Activated naive CD4-positive, alpha-beta T cell treated with anti-CD3 and anti-CD28 coated beads, Interleukin-2, amount 50 U/mL, for 16 hours (primary cell): ENCODE results near the gene S100A6.

Experiments
- DNase-seq: peaks from one replicate; pipeline ENCODE4 v3.0.0-alpha.2; 2020

S100A6 gene

DNA sequence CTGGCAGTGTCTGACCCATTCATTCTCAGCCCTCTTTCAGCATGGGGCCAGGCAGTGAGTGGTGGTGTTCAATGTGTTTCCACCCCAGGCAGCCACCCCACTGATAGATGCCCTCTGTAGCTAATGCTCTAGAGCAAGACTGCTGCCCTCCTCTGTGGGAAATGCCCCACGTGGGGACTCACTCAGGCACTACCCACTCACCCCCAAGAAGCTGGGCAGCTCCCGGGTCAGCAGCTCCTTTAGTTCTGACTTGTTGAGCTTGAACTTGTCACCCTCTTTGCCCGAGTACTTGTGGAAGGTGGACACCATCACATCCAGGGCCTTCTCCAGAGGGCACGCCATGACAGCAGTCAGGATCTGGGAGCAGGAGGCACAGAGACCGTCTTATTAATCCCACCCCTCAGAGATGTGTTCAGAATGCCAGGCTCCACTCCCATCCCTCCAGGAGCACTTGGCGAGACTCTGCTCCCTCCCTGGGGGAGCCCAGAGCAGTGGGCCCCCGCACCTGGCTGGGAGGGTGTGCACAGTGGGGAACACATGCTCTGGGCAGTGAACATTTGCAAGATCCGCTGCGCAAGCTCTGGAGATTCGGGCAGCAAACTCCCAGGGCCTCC is 8.8 kb upstream of the S100A6 start:
- DNase-seq: no peak

DNA sequence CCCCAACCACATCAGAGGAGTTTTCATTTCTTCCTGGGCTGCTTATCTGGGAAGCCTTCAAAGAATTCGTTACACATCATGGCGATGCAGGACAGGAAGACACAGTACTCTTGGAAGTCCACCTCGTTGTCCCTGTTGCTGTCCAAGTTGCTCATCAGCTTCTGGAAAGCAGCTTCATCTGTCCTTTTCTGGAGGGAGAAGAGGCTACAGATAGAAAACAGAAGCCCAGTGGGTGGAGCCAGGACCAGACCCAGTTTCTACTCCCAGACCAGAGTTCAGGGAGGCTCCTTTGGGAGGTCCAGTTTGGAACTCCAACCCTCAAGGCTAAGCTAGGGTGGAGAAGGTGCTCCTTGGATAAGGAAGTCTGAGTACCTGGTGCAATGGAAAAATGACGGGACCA is 7.9 kb upstream of the S100A6 start:
- DNase-seq: no peak

DNA sequence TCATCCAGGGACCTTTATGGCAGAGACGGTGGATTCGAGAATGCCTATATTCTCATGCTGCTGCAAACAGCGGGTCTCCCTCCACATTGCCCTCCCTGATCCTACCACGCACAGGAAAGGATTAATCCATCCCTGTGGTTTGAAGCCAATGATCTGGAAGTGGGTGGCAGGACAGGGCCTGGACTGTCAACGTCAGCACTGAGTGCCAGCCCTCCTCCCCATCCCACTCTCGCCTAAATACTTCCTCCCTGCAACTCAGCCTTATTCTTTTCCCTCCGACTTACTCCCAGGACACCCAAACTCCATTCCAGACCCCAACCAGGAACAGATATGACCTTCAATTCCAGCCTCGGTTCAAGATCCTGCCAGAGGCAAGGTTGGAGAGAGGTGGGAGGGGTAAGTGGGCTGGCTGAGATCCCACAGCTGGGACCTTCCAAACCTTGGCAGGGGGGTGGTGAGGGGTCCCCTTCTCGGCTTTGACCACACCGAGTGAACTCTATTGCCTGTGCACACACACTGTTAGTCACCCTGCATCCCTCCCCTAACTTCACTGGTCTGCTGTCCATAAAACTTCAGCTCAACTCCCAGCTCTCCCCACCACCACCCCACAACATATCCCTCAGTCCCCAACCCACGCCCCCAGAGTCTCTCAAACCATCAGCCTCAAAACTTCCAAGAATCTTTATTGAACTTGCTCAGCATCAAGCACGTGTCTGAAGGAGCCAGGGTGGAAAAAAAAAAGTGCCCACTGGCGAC is 7.3 kb upstream of the S100A6 start:
- DNase-seq: no peak

DNA sequence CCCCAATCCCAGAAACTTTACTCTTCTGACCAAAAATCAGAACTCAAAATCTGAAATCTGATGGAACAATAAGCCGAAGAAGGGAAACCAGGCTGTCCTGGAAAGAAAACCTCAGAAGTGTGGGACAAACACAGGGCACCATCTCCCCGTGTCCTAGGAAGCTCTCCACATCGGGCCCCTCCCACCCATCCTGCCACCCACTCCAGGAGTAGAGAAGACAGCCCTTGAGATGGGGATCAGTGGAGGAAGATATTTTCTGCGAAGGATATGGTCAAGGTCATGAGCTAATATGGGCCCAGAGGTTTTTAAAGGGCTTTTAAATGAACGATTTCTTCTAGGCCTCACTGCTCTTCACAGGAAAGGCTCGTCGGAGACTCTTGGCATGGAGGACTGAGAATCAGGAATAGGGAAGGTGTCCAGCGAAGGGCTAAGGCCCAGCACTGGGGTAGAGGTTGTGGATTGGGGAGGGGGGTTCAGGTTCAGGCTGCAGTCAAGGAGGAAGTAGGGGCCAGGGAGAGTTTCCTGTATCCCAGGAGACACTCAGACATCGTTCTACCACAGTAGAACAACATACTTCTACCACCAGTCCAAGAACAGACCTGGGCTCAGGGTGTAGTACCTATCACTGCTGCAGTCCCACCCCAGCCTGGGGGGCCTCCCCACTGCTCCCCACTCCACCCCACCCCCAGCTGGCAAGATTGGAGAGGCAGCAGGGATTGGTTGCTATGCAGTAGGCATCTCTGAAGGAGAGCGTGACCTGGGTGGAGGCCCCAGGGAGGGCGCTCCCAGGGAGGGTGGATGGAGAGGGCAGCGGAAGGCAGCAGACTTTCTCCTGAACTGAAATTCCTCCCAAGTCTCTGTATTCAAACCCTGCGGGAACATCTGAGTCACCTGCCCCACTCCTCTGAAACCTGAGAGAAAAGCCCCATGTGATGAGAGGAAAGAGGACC is 6.1 kb upstream of the S100A6 start:
- DNase-seq: no peak

DNA sequence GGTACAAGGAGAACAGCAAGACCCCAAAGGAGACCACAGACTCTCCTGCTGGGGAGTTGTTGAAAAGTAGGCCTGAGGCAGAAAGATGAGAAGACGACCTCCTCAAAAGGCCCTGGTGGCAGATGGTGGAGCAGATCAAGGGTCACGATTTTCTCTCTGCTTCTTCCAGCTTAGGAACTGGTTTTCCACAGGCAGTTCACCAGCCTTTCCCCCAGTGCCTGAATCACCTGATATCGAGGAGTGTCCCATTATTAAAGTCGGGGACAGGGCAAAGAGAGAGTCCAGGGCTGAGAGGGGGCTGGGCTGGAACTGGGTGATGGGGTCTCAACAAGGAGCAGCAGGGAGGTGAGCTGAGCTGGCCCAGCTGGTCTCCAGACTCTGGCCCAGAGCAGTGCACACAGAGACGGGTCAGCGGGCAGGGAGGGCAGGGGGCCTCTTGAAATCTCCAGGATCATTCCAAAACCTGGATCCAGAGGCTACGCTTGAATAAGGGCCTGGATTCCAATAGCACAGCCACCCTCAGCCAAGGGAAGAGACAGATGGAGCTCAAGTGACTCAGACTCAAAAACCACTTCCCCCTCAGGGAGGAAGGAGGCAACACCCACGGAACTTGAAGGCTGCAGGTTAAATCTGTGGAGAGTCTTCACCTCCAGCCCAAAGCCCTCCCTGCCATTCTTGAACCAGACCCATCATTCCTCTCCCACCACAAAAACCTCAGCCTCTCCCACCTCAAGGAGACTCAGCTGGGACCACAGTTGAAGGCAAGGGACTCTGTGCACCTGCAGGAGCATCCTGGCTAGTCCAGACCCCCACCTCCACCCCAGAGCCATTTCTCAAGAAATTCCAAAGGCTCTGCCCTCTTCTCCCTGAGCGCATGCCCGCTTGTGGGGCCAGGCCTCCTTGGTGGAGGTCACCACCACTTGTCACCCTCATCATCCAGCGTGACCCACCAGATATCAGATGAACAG is 4.9 kb upstream of the S100A6 start, which contains the start of gene S100A5:
Gene S100A5, minus strand, starts transcription at position 541 of the 968 bp plus-strand sequence. CDS start 743 bp downstream, outside the sequence.
- DNase-seq: peak; percentile 42

DNA sequence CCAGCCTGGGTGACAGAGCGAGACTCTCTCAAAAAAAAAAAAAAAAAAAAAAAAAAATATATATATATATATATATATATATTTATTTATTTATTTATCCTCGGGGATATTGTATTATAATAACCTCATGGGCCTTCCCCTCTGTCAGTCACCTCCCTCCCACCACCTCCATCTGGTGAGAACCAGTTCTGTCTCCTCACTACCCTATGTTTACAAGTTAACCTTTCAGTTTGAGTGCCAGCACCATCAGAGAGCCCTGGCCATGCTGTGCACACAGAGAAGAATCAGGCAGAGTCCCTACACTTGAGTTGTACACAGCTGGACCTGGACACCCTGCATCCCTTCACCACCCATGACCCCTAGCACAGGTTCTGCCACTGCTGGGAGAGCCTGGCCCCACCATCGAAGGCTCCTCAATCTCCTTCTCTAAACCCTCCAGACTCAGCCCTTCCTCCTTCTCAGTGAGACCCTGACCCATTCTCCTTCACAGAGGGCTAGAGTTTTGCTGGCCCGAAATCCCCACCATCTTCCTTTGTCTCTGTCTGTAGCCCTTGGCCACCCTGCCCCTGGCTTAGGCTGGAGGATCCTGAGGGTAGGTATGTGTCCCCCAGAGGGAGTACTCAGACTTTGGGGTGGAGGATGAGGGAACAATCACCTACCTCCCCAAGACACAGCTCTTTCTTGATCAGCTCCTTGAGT is 3.8 kb upstream of the S100A6 start:
- no peak for DNase-seq

DNA sequence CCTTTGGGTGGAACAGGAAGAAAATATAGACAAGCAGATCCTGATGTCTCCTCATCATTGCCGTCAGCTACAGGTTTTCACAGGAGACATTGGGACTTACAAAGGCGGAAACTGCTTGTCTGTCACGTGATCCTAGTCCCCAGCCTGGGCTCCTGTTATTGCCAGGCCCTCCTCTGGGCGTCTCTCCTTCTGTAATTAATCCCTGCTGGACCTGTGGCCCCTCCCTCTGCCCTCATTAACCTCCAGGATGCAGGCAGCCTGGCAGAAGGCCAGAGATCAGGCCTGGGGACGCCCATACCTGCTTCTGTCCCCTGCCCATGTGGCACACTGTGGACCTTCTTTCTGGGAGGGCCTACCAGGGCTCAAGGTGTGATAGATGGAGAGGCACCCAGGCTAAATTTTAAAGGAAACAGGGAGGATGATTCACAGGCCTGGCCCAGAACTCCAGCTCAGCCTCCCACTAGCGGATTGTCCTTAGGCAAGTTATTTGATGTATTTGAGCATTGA is 2.6 kb upstream of the S100A6 start:
- no peak for DNase-seq

DNA sequence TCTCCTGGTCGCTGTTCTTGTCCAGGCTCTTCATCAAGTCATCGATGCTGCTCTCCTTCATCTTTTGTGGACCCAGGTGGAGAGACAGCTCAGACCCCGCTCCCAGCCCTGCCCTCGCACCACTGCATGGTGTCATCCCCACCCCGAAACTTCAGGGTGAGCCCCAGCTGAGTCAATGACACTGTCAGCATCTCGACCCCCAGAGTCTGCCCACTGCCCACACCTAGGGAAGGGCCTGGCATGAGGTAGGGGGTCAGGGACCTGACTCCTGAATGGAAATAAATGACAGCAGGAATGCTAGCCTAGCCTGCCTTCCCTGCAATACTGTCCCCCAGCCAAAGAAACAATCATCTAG is 1.6 kb upstream of the S100A6 start:
- DNase-seq: no peak

DNA sequence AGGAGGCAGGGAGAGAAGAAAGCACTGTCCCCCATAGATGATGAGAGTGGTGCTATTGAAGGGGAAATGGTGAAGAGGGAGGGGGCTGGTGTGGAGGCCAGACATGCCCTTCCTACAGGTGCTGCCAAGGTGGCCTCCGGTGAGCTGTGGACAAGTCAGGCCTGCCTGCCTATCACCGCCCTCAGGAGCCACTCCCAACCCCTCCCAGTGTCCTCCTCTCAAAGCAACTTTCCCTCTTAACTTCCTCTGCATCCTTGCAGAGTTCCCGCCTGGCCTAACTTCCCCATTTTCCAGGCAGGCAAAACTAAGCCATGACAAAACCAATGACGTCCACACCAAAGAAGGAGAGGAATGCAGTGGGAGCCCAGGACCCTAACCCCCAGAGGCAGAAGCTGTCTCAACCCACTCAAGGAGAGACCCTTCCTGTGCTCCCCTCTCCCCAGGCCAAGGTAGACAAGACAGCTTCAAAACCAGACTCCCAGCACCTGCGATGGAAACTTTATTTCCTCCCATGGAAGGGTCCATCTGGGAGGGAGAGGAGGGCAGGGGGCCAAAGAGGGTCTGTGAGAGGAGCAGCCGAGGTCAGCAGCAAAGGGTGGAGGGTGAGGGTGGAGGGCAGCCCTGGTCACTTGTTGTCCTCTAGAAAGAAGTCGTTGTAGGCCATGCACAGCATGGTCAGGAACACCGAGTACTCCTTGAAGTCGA is 1.0 kb upstream of the S100A6 start:
- no peak for DNase-seq

DNA sequence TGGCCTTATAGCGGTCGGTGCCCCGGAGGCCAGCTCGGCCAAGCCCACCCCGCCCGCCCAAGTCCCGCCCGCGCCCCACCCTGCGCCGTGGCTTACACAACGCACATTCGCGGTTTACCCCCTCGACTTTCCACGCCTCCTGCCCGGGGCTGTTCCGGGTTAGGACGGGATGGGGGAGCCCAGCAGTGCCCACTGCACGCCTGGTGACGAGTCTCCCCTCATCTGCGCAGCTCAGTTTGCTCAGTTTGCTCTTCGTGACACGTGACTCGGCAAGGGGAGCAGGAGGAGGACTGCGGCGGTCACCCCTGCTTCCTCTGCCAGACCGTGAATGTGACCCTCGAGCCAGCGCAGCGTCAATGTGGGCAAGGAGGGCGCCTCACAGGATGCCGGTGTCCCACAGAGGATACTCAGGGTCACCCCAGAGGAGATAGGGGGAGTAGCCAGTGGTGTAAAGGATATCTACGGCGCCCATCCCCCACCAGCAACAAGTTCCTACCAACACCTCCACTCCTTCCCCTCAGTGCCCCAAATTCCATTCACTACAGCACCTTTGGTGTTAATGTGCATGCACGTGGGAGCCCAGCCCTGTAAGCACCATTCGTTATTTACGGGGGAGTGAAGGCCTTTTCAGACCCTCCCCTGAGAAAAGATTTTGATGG is 350 bp upstream of the S100A6 start:
- peak; percentile 80 for DNase-seq

DNA sequence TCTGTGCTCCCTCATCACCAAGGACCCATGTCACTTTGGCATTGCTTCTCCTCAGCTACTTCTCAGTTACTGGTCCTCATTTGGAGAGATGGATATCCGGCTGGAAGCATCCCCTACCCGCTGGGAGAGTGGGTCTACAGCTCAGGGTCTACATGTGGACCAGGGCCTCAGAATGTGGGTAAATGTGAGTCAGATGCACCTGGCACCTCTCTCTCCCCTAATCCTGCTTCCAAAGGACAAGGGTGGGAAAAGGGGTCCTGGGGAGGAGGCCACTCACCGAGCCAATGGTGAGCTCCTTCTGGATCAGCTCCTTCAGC is 908 bp downstream of the S100A6 start:
- DNase-seq: no peak

DNA sequence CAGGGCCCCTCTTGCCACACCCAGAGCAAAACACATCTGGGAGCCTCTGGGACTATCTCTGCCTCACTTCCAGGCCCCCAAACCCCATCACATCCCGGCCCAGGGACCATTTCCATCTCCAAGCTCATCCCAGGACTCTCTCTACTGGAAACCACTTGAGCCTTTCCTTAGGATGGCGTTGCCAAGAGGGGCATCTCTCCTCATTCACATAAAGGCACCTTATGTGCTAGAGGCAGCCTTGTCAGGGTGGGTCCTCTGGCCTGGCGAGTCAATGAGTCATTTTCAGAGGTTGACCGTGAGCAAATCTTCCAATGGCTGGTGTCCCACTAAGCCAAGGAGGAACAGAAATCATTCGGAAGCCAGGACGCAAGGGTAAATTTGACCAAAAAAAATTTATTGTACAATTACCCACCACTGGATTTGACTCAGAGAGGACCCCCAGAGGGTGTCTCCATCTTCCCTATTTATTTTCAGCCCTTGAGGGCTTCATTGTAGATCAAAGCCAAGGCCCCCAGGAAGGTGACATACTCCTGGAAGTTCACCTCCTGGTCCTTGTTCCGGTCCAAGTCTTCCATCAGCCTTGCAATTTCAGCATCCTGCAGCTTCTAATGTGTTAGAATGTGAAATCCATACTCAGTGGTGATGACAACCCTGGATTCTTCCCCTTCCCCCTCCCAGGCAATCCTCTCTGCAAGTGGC is 1.4 kb downstream of the S100A6 start:
- no peak for DNase-seq

DNA sequence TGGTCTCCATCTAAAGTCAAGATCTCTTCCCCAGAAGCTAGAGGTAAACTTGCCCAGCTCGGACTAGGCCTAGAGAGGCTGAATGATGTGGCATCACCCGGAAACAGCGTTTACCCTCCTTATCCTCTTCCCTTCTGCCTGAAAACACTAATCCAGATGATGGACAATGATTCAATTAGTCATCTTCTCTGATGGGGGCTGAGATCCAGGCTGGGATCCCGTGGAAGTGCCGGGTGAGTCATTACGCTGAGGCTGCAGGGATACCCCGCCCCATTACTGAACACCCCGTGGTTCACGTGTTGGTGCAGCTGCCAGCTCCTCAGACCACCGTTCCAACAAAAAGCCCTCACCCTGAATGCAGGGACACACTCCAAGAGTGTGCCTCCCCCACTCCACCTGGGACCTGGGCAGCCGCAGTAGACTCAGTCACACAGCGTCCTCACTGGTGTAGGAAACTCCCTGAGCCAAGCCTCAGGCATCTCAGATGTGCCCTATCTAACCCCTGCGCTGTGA is 2.0 kb downstream of the S100A6 start:
- no peak for DNase-seq

DNA sequence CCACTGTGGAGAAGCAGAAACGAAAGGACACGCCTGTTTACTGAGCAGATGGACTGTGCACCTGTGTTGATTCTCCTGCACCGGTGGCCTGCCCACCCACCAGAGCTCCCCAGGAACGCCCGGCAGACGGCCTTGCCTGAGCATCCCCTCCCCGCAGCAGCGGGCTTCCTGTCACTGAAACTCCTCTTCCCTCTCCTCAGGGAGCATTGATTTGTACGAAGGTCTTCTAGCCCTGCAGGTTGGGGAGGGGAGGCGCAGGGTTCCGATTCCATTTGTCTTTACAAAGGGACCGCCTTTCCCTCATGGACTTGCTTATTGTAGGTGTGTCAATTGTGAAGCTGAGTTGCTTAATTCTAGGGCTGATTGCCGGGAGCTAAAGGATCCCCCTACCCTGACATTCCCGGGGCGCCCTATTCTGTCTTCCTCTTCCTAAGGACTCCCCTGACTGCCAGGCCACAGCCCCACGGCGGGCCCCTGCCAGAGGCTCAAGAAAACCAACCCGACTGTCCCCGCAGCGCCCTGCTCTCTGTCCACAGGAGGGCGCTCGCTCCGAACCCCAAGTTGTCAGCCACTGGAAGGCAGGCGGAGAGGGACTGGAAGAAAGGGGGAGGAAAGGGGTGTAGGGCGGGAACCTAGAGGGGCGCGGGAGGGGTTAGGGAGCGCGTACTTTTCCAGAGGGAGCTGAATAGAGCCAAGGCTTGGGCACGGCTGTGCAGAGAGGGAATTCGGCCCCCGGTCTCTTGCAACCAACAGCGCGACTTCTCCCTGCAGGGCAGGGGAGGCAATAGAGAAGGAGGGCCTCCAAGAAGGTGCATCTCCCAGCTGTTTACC is 2.8 kb downstream of the S100A6 start:
- peak; percentile 76 for DNase-seq

DNA sequence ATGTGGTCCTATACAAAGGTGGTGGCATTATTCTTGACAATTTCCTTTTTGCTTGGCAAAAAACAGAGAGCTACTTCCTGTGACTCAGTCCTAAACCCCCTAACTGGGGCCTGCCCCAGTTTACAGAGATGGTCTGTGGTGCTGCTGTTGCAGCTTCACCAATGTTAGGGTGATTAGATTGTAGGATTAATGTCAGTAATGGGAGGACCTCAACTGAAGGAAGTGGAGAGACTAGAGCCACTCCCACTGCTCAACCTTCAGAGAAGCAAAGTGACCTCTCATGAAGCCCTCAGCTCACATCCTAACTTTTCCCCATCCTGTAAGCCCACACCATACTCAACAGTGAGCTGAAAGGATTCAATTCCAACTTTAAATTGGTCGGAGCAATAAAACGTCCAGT is 3.6 kb downstream of the S100A6 start:
- DNase-seq: no peak

DNA sequence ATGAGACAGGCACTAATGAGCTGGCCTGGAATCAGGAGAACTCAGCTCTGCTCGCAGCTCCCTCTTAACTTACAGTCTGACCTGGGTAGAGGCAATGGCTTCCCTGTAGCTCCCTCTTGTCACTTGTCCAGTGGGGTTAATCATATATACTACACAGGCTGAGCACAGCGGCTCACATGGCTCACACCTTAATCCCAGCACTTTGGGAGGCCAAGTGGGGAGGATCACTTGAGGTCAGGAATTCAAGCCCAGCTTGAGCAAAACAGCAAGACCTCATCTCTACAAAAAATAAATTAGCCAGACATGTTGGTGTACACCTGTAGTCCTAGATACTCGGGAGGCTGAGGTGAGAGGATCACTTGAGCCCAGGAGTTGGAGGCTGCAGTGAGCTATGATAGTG is 4.2 kb downstream of the S100A6 start:
- no peak for DNase-seq

DNA sequence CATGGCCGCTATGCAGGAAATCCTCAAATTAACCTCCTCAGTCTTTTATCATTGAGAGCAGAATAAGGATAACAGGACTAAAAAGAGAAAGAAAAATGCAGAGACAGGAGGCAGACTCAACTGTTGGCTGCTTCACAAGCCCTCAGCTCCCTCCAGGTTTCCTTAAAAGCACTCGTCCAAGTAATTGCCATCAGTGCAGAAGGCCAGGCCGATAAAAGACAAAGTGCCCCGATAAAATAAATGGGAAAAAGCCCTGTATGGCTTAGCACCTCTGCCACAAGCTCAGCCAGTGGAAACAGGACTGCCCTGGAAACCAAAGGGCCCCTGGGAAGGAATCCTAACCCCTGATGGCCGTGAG is 8.1 kb downstream of the S100A6 start:
- DNase-seq: no peak

DNA sequence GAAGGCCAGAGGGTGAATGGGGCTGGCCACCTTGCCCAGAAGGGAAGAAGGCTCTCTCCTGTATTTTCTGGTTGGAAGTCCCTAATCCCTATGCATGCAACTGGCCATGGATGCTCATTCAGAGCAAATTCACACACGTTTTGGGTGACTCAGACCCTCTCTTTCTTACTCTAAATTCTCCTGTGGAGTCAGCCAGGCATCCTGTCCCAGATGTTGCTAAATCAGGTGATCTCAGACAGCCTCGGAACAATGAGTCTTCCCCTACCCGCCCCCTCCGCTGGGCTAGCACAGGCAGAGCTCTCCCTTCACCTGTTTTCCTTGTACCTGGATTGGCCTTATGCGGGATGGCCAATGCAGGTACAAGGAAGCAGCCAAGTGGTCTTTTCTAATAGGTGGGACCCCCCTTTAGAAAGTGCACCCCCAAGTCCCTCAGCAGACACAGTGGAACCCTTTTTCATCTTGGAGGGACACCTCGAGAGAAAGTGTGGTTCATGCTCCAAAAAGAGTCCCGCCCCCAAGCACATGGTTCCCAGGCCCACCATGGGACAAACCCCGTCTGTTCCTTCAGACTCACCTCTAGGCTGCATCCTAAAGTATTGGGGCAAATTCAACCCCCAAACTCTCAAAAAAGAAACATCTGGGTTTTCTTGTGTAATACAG is 8.6 kb downstream of the S100A6 start:
- no peak for DNase-seq
